NK-92 treated with Interleukin-12 subunit alpha and Interleukin-12 subunit beta, amount 100 ng/mL, for 24 hours (cell line): ENCODE data around the gene GLT6D1.
"Not testable (repeated sequence)": the region's sequence is repeated elsewhere in the genome, so short reads cannot be mapped to it uniquely, and the experiment has no call there.

Source experiments
- DNase-seq: peaks from one replicate; lab custom pipeline; 2025; lab: John Stamatoyannopoulos, UW

The GLT6D1 gene

DNA sequence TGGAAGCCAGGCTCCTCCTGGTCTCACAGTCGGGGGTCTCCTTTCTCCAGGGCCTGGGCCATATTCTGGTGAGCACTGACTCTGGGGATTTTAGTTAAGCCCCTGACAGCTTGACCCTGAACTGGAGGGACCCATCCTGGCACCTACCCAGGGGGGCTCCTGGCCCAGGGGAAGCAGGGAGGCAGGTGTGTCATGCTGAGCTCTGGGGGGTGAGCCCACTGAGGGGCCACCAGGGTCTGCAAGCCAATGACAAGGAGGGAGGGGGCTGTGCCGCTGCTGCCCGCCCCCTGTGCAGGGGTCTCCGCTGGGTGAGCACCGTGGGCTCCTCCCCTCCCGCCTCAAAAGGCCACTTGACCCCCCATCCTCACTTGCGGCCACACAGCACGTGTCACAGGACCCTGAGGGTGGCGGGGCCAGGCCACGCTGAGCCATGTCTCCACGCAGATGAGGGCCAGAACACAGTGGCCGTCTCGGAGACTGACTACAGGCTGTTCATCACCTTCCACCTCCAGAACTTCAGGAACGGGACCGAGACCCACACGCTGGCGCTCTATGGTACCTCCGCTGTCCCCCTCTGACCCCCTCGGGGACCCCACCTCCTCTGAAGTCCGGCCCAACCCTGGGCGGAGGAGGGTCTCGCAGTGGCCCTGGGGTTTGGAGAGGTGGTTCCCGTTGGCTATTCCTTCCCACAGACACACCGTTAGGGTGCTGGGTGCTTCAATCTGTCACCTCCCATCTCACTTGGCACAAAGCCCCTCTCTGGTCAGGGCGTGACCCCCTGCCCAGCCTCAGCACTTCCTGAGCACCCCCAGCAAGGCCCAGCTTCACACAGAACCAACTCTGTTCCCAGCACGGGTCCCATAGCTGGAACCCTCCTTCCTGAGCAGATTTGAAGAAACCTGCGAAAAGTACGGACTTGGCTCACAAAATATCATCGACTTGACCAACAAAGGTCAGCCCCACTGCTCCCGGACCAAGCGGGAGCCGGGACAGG, 25.8 kb upstream of the GLT6D1 start:
- DNase-seq: no peak

DNA sequence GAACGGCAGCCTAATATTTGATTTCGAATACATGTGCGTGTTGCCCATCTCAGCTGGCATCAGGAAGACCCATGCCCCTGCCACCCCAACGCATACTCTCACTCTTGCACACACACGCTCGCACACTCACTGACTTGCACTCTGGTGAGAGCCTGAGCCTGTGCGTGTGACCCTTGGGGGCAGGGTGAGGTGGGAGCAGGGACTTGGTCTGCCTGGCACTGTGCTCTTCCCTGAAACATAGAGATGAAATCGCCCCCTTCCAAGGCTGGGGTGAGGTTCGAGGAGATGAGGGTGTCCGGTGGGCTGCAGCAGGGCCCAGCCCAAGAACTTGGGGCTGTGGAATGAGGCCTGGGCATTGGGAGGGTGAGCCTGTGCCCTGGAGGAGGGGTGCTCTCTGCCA, 24.9 kb upstream of the GLT6D1 start:
- DNase-seq: no peak

DNA sequence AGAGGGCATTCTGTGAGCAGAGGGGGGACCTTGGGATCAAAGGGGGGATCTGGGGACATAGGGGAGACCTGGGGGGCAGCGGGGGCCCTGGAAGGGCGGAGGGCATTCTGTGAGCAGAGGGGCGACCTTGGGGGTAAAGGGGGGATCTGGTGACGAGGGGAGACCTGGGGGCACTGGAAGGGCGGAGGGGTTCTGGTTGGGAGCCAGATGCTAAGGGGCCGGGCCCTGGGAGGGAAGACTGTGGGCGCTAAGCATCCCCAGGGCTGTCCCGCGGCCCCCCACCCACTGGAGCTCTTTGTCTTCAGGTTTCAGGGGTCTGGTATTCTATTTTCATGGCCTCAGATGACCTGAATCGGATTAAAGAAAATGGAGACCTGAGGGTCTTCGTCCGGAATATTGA, 24.5 kb upstream of the GLT6D1 start:
- DNase-seq: no peak

DNA sequence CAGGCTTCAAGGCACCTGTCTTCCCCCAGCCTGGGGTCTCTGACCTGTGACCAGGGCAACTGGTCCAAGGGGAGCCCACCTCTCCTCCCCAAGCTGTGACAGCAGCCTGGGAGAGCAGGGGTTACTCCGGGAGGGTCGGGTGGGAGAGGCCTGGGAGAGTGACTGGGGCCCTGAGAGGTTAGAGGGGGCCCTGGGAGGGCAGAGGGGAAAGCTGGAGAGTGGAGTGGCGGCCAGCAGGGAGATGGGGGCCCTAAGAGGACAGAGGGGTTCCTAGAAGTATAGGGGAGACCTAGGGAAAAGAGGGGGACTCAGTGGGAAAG, 24.1 kb upstream of the GLT6D1 start:
- no peak for DNase-seq

DNA sequence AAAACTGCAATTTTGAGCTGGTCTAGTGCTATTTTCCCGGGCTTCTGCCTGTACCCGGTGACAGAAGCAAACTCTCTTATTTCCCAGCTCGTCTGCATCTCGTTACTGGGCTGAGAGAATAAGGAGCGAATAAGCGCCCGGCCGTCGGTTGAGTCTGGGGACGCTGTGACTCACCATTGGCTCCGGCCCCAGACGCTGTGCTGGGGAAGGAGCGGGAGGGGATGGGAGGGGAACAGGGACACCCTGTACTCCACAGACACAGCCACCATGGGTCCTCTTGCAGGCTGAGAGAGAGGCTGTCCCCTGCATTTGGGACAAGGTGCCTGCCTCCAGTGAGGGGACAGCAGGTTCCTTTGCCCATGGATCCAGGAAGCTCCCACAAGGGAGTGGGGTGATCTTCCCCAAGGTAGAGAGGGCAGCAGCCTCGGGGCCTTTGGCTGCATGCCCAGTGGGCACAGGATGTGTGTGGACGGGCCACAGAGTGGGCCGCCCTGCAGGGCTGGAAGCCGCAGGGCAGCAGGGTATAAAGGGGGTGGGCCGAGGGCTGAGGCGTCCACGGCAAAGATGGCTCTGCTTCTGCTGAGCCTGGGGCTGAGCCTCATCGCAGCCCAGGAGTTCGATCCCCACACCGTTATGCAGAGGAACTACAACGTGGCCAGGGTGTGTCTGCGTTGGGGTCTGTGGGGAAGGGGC, 23.6 kb upstream of the GLT6D1 start, which contains the start of gene LCN9:
LCN9 (plus strand) TSS at position 552 of the 693 bp plus-strand sequence; CDS start at position 565, 13 bp downstream.
- DNase-seq: no peak

DNA sequence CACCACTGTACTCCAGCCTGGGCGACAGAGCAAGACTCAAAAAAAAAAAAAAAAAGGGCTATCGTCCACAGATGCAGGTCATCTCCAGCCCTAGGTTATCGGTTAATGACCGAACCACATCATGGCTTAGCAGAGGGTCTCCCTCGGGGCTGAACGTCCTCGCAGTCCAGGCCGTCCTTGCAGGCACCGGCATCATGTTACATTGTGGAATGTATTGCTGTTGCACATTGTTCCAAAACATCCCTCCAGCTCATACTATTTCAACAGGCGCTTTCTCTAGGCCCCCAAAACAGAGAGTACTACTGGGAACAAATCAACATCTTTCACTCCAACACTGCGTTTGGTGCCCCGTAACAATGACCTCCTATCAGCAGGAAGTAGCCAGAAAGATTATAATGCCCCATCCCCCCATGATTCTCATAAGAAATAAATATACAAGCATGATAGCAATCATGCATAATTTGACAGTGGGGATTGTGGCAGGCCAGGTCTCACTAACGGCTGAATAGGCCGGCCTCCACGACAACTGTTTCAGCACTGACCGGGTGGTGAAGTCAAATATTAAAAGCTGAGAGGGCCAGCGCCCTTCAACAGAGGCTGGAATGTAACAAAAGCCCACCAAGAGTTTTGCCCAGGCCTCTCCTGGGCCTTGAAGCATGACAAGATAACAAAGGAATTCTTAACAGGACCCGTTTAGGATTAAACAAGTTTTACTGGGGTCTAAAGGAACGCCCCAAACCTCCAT, 22.6 kb upstream of the GLT6D1 start:
- no peak for DNase-seq

DNA sequence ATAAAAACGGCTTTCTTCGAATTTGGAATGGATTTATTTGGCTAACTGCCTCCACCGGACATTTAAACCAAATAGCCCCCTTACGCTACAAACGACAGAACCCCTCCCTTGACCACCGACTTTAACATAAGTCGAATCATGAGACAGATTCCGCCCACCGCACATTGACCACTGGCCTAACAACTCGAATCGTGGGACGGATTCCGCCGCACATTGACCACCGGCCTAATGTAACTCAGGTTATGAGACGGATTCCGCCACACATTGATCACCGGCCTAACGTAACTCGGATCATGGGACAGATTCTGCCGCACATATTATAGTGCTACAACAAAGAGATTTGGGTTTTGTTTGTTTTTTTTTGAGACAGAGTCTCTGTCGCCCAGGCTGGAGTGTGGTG, 21.1 kb upstream of the GLT6D1 start:
- no peak for DNase-seq

DNA sequence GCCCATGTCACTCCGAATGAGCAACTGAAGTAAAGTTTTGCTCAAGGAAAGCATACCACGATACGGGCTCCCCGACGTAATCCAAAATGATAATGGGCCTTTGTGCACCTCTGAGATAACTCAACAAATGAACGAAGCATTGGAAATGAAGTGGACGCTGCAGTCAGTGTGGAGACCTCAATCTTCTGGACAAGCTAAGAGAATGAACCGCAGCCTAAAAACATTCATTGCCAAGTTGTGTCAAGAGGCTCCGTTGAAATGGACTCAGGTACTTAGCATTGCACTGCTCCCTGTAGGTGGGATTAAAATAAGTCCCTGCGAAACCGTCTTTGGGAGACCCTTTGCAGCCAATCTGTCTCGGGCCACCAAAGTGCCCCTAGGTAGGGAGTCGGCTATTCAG, 19.9 kb upstream of the GLT6D1 start:
- no peak for DNase-seq

DNA sequence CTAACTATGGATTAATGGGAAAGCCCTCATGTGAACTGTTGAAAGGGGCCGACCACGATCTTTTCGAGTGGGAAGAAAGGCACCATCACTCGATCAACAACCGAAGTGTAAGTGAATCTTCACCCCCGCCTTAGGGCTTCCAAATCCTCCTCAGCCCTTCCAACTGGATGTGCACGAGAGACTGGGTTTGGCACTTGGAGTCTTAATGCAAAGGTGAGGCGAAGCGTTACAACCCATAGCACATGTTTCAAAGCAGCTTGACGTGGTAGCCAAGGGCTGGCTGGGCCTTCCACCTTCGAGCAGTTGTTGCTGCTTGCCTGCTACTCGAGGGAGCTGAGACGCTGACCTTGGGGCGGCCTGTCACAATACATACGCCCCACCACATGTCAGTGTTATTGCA, 18.1 kb upstream of the GLT6D1 start:
- DNase-seq: no peak

DNA sequence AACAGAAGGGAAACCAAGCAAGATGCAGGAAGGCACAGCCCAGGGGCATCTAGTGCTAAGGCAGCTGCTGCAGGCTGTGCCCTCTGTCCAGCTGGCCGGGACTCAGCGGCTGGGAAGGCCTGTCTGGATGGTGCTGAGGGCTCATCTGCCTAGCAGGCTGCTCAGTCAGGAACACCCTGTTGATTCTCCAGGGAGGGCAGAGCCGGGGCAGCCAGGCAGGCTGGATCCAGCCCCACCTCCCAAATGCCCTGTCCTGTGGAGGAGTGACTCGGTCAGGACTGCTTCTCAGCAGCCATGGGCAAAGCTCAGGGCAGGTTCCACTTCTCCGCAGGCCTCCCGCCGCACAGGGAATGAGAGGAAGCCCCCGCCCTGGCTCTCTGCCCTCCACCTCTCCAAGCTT, 16.0 kb upstream of the GLT6D1 start:
- no peak for DNase-seq

DNA sequence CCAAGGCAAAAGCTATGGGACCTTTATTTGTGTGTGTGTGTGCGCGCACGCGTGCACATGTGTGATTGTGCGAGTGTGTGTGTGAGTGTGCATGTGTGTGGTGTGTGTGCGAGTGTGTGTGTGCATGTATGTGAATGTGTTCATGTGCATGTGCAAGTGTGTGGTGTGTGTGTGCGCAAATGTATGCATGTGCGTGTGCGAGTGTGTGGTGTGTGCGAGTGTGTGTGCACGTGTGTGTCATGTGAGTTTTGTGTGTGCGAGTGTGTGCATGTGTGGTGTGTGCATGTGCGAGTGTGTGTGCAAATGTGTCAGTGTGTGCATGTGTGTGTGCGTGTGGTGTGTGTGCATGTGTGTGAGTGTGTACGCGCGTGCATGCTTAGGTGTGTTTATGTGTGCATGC, 11.1 kb upstream of the GLT6D1 start:
- DNase-seq: no peak

DNA sequence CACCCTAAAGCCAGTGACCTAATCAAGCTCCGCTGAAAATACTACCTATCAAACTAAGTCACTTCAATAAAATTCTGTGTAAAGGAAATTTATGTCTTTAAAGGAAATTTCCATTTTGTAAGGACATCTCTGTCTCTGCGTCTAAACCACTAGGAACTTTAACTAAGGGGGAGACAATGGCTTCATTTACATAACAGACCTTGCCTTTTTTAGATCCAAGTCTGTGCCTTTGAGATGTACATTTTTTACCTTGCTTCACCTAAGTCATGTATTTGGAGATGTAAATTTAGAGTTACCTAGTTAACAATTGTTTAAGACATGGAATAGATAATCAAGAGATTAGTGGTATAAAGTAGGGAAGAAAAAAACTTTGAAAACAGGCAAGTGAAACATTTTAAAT, 10.2 kb upstream of the GLT6D1 start:
- no peak for DNase-seq

DNA sequence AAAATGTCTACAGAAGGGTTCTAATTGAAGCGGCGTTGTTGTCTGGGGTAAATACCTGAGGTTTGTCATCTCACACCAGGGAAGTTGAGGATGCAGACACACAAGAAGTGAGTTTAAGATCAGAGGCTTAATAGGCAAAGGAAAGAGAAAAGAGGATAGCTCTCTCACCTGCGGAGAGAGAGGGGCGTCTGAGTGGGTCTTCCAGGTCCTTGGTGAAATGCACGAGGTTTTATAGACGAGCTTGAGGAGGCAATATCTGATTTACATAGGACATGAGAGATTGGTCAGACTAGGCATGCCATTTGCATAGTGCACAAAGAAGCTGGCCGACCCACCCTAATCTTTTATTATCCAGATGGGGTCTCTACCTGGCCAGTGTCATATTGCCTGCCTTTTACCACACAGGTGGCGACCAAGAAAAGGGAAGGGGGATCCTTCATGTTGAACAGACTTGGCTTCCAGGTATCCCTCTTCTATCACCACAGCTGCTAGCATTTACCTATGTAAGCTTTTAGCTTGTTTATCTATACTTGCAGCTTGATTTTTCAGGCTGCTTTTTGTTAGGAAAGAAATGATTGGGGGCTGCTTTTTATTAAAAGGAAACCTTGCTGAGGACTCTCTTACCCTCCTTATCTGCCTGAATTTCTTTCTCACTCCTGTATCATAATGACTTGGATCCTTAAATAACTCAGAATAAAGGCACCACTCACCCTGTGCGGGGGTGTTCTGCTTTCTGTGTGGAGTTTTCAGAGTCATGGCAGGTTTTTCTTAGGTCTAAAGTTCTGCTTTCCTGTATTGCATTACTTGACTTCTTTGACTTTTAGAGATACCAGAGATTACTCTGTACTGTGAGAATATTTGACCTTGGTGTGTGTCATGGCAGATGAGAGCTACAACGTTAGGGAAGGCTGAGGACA, 9.4 kb upstream of the GLT6D1 start:
- DNase-seq: no peak

DNA sequence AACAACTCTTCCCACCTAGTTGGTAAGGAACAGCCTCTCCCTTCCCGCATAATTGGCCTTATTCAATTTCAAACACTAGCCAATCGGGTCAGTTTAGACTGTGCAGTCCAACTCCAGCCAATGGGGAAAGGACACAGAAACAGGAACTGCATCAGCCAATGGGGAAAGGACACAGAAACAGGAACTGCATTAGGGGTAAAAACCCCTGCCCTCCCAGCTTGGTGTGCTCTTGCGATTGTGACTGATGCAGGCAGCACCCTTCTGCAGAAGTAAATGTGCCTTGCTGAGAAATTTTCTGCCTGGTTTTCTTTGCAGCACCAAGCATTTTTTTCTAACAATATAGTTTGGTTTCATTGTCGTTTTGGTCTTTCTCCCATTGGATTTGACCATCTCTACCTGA, 8.5 kb upstream of the GLT6D1 start:
- no peak for DNase-seq

DNA sequence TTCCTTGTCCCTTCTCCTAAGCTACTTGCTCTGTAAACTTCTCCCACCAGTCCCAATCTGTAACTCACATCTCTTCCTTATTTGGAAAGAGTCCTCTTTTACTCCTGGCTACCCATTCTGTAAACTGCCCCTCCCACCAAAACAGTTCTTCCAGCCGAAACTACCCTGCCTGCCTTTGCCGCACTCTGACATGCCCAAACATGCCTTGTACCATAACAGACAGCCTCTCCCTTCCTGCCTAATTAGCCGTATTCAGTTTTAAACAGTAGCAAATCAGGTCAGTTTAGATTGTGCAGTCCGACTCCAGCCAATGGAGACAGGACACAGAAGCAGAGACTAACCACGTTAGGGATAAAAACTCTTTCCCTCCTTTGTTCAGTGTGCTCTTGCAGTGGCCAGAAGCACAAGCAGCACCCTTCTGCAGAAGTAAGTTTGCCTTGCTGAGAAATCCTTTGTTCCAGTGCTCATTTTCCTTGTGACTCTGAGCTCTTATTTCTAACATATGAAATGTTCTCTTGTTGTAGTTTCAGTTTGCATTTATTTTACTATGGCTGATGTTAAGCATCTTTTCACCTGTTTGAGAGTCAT, 5.4 kb upstream of the GLT6D1 start:
- DNase-seq: no peak

DNA sequence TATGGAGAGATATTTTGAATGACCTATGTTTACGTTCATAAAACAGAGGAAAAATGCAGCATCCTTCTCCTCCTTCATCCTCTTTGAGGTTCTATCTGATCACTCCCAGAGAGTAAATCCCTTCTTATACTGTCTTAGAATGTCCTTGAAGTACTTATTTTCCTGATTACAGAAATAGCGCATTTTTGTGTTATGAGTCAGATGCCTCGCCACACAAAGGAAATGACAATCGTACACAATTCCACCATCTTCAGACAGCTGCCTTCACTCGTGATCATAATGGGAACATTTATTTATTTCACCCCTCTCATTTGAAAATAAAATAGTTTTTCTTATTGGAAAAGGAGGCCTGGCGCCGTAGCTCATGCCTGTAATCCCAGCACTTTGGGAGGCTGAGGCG, 2.4 kb upstream of the GLT6D1 start:
- no peak for DNase-seq

DNA sequence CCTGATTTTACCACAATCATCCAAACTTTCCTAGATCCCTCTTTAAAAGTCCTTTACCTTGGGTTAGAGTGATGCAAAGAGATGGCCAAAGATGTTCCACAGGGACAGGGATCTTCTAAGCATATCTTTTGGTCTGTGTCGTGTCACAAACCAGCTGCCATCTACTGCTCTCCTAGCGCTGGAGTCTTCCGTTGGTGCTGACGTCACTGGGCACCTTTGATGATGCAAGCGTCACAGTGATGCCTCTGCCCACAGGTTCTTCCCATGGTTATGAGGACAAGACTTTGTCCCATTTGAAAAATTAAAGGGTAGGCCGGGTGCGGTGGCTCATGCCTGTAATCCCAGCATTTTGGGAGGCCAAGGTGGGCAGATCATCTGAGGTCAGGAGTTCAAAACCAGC, 1.7 kb upstream of the GLT6D1 start:
- DNase-seq: no peak

DNA sequence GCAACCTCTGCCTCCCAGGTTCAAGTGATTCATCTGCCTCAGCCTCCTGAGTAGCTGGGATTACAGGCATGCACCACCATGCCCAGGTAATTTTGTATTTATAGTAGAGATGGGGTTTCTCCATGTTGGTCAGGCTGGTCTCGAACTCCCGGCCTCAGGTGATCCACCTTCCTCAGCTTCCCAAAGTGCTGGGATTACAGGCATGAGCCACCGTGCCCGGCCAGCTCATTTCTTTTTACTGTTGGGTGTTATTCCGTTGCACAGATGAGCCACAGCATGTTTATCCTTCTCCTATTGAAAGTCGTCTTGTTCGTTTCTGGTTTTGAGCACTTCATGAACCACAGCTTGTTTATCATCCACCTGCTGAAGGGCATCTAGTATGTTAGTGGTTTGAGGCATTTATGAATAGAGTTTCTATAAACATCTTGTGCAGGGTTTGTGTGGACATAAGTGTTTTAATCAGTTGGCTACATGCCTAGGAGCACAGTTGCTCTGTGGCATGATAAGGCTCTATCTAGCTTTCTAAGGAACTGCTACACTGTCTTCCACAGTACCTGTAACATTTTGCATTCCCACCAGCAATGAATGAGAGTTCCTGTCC, 2.3 kb downstream of the GLT6D1 start:
- DNase-seq: not testable (repeated sequence)

DNA sequence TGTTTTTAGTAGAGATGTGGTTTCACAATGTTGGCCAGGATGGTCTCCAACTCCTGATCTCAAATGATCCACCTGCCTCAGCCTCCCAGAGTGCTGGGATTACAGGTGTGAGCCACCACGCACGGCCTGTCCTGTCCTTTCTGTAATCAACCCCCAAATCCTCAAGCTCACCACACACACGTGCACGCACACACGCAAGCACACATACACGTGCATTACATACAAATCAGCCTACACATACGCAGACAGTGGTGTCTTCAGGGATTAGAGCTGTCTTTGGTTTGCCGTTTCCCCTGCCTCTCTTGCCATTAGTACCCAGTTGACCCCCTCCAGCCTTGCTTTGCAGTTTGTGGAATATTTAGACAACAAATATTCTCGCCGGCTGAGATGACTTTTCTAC, 6.5 kb downstream of the GLT6D1 start:
- no peak for DNase-seq

DNA sequence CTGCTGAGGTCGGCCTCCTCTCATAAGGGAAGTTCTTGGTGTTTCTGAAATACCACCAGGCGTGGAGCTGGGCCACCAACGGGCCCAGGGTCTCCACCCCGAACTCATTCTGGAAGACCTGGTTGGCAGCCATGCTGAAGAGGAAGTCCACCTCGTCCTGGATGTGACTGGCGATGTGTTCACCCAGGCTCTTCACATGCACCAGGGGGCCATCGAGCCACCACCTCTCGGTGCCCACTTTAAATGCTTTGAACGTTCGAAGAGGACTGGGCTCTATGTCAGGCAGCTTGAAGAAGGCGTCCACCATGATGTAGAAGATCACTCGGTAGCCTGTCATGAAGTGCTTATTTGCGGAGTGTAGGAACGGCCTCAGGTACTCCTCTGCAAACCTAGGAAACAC, 15.1 kb downstream of the GLT6D1 start:
- DNase-seq: no peak
